ENCODE data around the gene DHRS9. TPM values are rescaled to one million over a fixed set of nuclear protein-coding genes. Genes with fewer than 3 reads are reported as not detected.

Gene DHRS9
- total RNA-seq, 4 donors from 2014 or later: 2.1 to 19.6 (median 14.3) TPM

- 12 to 42% methylated on average over 2 of the region's 2 CpGs for WGBS, 2 donors
- TF ChIP-seq POLR2A (IDR thresholded peaks at IDR 0.05) (no peak), CTCF (IDR thresholded peaks at IDR 0.05) (no peak)
- DNase-seq: no peak
- Histone ChIP-seq H3K4me3 (no peak overlapping the region), H3K9me3 (peaks cover 0 to 5% (median 0%) of the 10 kb centered on the region in 3 donors), H3K4me1 (peaks cover 0 to 8% (median 0%) of the 10 kb centered on the region in 3 donors), H3K27ac (peak overlapping the region in 2 of 4 donors; percentile 17 to 62), H3K27me3 (no peaks in the 10 kb centered on the region), H3K36me3 (no peaks in the 10 kb centered on the region)
- intact Hi-C loops (cut with DNase I): no loop called here
Measured at GRCh38 chr2:169038338-169038757, 31.0 kb upstream of the DHRS9 start.

- intact Hi-C loops (cut with DNase I): no loop called here
- no peaks in the 10 kb centered on the region for H3K36me3 ChIP-seq
Measured at GRCh38 chr2:169039702-169040101, 29.7 kb upstream of the DHRS9 start.

GRCh38 chr2:169041594-169041993, 27.8 kb upstream of the DHRS9 start:
- Histone ChIP-seq H3K27me3 (no peaks in the 10 kb centered on the region), H3K4me1 (peaks cover 0 to 11% (median 0%) of the 10 kb centered on the region in 3 donors), H3K27ac (no peak overlapping the region), H3K4me3 (no peak overlapping the region), H3K9me3 (peaks cover 0 to 14% (median 0%) of the 10 kb centered on the region in 3 donors), H3K36me3 (no peaks in the 10 kb centered on the region)
- 38 to 59% methylated on average over 1 of the region's 1 CpG for WGBS, 2 donors
- no peak for DNase-seq
- intact Hi-C loops (cut with DNase I): no loop called here
- TF ChIP-seq POLR2A (IDR thresholded peaks at IDR 0.05): no peak
- no peak for TF ChIP-seq CTCF (IDR thresholded peaks at IDR 0.05)

More at GRCh38 chr2:169039702-169040101, 29.7 kb upstream of the DHRS9 start:
- Histone ChIP-seq H3K4me1 (peaks cover 0 to 8% (median 0%) of the 10 kb centered on the region in 3 donors), H3K27me3 (no peaks in the 10 kb centered on the region), H3K27ac (no peak overlapping the region), H3K9me3 (peaks cover 0 to 14% (median 0%) of the 10 kb centered on the region in 3 donors), H3K4me3 (no peak overlapping the region)
- 63 to 70% methylated on average over 4 of the region's 4 CpGs for WGBS, 2 donors
- TF ChIP-seq POLR2A (IDR thresholded peaks at IDR 0.05): no peak
- TF ChIP-seq CTCF (IDR thresholded peaks at IDR 0.05): no peak
- no peak for DNase-seq

- Histone ChIP-seq H3K36me3 (no peaks in the 10 kb centered on the region), H3K27ac (no peak overlapping the region), H3K27me3 (no peaks in the 10 kb centered on the region), H3K4me3 (no peak overlapping the region), H3K4me1 (peaks cover 0 to 19% (median 5%) of the 10 kb centered on the region in 3 donors), H3K9me3 (peaks cover 0 to 14% (median 0%) of the 10 kb centered on the region in 3 donors)
- intact Hi-C loops (cut with DNase I): no loop called here
- WGBS, 2 donors: 73 to 95% methylated on average over 1 of the region's 1 CpG
- no peak for TF ChIP-seq CTCF (IDR thresholded peaks at IDR 0.05)
- TF ChIP-seq POLR2A (IDR thresholded peaks at IDR 0.05): no peak
- no peak for DNase-seq
Measured at GRCh38 chr2:169042856-169043255, 26.5 kb upstream of the DHRS9 start.

- Histone ChIP-seq H3K27me3 (no peaks in the 10 kb centered on the region), H3K9me3 (peaks cover 0 to 14% (median 0%) of the 10 kb centered on the region in 3 donors), H3K4me1 (peaks cover 0 to 11% (median 5%) of the 10 kb centered on the region in 3 donors), H3K36me3 (no peaks in the 10 kb centered on the region), H3K4me3 (no peak overlapping the region), H3K27ac (no peak overlapping the region)
- intact Hi-C loops (cut with DNase I): no loop called here
- 67 to 96% methylated on average over 1 to 3 of the region's 4 CpGs for WGBS, 2 donors
- DNase-seq: no peak
- TF ChIP-seq CTCF (IDR thresholded peaks at IDR 0.05) (no peak), POLR2A (IDR thresholded peaks at IDR 0.05) (no peak)
Measured at GRCh38 chr2:169046440-169047151, 22.8 kb upstream of the DHRS9 start.

Measured in esophagus squamous epithelium (tissue), 5 donors.